Measurements from ENCODE around the gene MED22.
A peak's percentile ranks its signal among the peaks of the same experiment; 100 is the strongest.

The MED22 gene

DNA sequence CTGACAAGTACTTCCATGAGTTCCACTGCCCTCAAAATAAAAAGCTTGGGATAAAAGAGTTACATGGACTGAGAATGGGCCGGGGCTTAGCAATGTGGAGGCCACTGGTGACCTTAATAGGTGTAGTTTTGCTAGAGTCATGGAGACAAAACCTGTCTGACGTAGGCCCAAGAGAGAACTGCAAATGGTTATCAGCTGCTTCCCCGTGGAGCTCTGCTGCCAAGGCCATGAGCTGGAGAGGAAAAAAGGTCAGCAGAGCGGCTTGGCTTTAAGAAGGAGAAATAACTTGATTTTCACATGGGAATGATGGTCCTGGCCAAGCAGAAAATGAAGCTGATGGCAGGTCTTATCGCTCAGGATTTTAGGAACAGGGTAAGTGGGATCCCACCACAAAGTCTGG lies 8.3 kb downstream of the MED22 start:
- no peaks in the 10 kb centered on the region for H3K9me3 ChIP-seq (ENCODE audit: control insufficient read depth, insufficient read depth, low read depth, low read length)
- no peak overlapping the region for H3K27ac ChIP-seq (ENCODE audit: extremely low read depth, low read depth, low read length)
- peaks cover 2% of the 10 kb centered on the region; the same call in 1 of the 2 replicates for H3K4me1 ChIP-seq (ENCODE audit: control insufficient read depth, insufficient read depth, low read length)
- TF ChIP-seq, protein P1, sequence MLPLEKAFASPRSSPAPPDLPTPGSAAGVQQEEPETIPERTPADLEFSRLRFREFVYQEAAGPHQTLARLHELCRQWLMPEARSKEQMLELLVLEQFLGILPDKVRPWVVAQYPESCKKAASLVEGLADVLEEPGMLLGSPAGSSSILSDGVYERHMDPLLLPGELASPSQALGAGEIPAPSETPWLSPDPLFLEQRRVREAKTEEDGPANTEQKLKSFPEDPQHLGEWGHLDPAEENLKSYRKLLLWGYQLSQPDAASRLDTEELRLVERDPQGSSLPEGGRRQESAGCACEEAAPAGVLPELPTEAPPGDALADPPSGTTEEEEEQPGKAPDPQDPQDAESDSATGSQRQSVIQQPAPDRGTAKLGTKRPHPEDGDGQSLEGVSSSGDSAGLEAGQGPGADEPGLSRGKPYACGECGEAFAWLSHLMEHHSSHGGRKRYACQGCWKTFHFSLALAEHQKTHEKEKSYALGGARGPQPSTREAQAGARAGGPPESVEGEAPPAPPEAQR (tag by site-specific recombination; IDR thresholded peaks at IDR 0.05), result no peak
- TF ChIP-seq, protein P2, sequence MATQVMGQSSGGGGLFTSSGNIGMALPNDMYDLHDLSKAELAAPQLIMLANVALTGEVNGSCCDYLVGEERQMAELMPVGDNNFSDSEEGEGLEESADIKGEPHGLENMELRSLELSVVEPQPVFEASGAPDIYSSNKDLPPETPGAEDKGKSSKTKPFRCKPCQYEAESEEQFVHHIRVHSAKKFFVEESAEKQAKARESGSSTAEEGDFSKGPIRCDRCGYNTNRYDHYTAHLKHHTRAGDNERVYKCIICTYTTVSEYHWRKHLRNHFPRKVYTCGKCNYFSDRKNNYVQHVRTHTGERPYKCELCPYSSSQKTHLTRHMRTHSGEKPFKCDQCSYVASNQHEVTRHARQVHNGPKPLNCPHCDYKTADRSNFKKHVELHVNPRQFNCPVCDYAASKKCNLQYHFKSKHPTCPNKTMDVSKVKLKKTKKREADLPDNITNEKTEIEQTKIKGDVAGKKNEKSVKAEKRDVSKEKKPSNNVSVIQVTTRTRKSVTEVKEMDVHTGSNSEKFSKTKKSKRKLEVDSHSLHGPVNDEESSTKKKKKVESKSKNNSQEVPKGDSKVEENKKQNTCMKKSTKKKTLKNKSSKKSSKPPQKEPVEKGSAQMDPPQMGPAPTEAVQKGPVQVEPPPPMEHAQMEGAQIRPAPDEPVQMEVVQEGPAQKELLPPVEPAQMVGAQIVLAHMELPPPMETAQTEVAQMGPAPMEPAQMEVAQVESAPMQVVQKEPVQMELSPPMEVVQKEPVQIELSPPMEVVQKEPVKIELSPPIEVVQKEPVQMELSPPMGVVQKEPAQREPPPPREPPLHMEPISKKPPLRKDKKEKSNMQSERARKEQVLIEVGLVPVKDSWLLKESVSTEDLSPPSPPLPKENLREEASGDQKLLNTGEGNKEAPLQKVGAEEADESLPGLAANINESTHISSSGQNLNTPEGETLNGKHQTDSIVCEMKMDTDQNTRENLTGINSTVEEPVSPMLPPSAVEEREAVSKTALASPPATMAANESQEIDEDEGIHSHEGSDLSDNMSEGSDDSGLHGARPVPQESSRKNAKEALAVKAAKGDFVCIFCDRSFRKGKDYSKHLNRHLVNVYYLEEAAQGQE (tag by site-specific recombination; IDR thresholded peaks at IDR 0.05), result no peak
- TF ChIP-seq SCRT1 (tag by site-specific recombination; IDR thresholded peaks at IDR 0.05; ENCODE audit: borderline replicate concordance) (no peak), ZNF777 (tag by site-specific recombination; IDR thresholded peaks at IDR 0.05; ENCODE audit: borderline replicate concordance) (no peak), ZNF391 (tag by site-specific recombination; IDR thresholded peaks at IDR 0.05; ENCODE audit: borderline replicate concordance, low read depth) (no peak), GLIS2 (tag by site-specific recombination; IDR thresholded peaks at IDR 0.05) (no peak), YY1 (tag by site-specific recombination; IDR thresholded peaks at IDR 0.05) (no peak), ZNF10 (tag by site-specific recombination; IDR thresholded peaks at IDR 0.05) (no peak), ZFP69B (tag by site-specific recombination; IDR thresholded peaks at IDR 0.05) (no peak), OSR2 (tag by site-specific recombination; IDR thresholded peaks at IDR 0.05) (no peak)
- TF ChIP-seq, protein P3, sequence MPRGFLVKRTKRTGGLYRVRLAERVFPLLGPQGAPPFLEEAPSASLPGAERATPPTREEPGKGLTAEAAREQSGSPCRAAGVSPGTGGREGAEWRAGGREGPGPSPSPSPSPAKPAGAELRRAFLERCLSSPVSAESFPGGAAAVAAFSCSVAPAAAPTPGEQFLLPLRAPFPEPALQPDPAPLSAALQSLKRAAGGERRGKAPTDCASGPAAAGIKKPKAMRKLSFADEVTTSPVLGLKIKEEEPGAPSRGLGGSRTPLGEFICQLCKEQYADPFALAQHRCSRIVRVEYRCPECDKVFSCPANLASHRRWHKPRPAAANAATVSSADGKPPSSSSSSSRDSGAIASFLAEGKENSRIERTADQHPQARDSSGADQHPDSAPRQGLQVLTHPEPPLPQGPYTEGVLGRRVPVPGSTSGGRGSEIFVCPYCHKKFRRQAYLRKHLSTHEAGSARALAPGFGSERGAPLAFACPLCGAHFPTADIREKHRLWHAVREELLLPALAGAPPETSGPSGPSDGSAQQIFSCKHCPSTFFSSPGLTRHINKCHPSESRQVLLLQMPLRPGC (tag by site-specific recombination; IDR thresholded peaks at IDR 0.05), result no peak
- TF ChIP-seq, protein P4, sequence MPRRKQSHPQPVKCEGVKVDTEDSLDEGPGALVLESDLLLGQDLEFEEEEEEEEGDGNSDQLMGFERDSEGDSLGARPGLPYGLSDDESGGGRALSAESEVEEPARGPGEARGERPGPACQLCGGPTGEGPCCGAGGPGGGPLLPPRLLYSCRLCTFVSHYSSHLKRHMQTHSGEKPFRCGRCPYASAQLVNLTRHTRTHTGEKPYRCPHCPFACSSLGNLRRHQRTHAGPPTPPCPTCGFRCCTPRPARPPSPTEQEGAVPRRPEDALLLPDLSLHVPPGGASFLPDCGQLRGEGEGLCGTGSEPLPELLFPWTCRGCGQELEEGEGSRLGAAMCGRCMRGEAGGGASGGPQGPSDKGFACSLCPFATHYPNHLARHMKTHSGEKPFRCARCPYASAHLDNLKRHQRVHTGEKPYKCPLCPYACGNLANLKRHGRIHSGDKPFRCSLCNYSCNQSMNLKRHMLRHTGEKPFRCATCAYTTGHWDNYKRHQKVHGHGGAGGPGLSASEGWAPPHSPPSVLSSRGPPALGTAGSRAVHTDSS (tag by site-specific recombination; IDR thresholded peaks at IDR 0.05), result no peak
- H3K4me3 ChIP-seq (ENCODE audit: low read depth, low read length), result no peak overlapping the region
- CTCF ChIA-PET, result interaction anchor here (0.6 to 1.7 kb wide), 6 partner anchors 10 to 160 kb away, joined by 3 to 6 read pairs (median 3); no protein-coding TSS in a partner anchor
- POLR2A ChIA-PET, result interaction anchor here (0.7 to 2.2 kb wide), 4 partner anchors 8 to 27 kb away, joined by 3 to 15 read pairs (median 4); partner anchors contain the start of genes MED22 and RPL7A
- H3K36me3 ChIP-seq (ENCODE audit: control insufficient read depth in 2 of 2, insufficient read depth in 1 of 2, low read length in 2 of 2), result peaks cover 0 to 61% of the 10 kb centered on the region in 2 experiments; a peak in 1 of 3 replicates

DNA sequence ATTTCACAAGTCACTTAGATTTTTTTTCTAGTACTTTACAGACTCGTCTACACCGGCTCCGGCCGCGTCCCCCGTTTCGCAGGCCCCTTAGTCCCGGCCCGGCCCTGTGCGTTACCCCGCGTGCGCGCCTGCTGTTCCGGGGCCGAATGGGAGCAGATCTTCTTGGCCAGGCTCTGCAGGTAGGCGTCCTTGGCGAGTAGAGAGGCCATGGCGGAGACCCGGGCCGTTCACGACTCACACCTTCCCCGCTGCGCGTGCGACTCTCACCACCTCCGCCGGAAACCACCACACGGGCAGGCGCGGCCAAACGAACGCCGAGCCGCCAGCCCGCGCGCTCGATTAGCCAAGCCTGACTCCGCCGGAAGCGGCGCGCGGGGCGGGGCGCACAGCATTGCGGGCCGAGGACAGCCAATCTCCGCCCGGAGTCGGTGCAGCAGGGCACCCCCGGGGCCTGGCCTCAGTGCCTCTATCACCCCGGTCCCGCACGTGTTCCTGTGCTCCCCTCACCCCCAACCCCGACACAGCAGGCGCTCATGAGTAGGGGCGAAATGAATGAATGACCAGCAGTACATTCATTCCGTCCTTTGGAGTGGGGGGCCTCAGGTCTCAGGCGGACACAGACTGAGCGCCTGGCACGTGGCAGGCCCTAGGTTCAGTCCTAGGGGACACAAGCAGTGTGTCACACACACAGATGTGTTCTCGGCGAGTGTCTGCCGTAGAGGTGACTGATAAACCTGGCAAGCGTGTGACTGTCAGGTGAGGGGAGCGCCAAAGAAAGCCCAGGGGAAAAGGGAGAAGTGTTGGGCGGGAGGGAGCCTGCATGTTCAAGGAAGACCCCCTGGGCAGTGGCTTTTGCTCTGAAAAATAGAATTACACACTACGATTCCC lies 11.8 kb downstream of the MED22 start, which contains the start of gene SURF6:
Gene SURF6, minus strand, starts transcription at position 265 of the 888 bp plus-strand sequence. Its CDS starts 56 bp downstream, at position 209.
- peaks cover 0 to 61% of the 10 kb centered on the region in 2 experiments; a peak in 1 of 3 replicates for H3K36me3 ChIP-seq (ENCODE audit: control insufficient read depth in 2 of 2, insufficient read depth in 1 of 2, low read length in 2 of 2)
- ChIA-PET POLR2A (interaction anchor here (0.7 to 2.3 kb wide), 6 partner anchors 11 to 159 kb away, joined by 3 to 18 read pairs (median 6); partner anchors contain the start of genes MED22, RPL7A, STKLD1 and SURF4), CTCF (interaction anchor here (0.6 to 8.9 kb wide), 4 partner anchors 86 to 192 kb away, joined by 3 to 159 read pairs (median 4); partner anchors contain the start of gene ADAMTS13)
- peak within 1 kb of the TSS; percentile 71 for H3K27ac ChIP-seq (ENCODE audit: extremely low read depth, low read depth, low read length)
- peaks cover 4% of the 10 kb centered on the region; the same call in 1 of the 2 replicates for H3K4me1 ChIP-seq (ENCODE audit: control insufficient read depth, insufficient read depth, low read length)
- peak within 1 kb of the TSS; percentile 74 for H3K4me3 ChIP-seq (ENCODE audit: low read depth, low read length)
- no peaks in the 10 kb centered on the region for H3K9me3 ChIP-seq (ENCODE audit: control insufficient read depth, insufficient read depth, low read depth, low read length)
- TF ChIP-seq GLIS1 (tag by site-specific recombination; IDR thresholded peaks at IDR 0.05), result peak; percentile 83
- no peak for TF ChIP-seq HOXC10 (CRISPR knock-in tag; IDR thresholded peaks at IDR 0.05)
- peak; percentile 41; the same call in 1 of the 2 replicates for TF ChIP-seq ZSCAN23 (tag by site-specific recombination; IDR thresholded peaks at IDR 0.05)
- no peak for TF ChIP-seq ZNF707 (tag by site-specific recombination; IDR thresholded peaks at IDR 0.05)
- TF ChIP-seq ZNF600 (tag by site-specific recombination; IDR thresholded peaks at IDR 0.05), result no peak
- TF ChIP-seq ZNF211 (tag by site-specific recombination; IDR thresholded peaks at IDR 0.05; ENCODE audit: low read depth), result no peak
- no peak for TF ChIP-seq ZNF514 (tag by site-specific recombination; IDR thresholded peaks at IDR 0.05)
- no peak for TF ChIP-seq ZNF777 (tag by site-specific recombination; IDR thresholded peaks at IDR 0.05; ENCODE audit: borderline replicate concordance)
- TF ChIP-seq, protein P5, sequence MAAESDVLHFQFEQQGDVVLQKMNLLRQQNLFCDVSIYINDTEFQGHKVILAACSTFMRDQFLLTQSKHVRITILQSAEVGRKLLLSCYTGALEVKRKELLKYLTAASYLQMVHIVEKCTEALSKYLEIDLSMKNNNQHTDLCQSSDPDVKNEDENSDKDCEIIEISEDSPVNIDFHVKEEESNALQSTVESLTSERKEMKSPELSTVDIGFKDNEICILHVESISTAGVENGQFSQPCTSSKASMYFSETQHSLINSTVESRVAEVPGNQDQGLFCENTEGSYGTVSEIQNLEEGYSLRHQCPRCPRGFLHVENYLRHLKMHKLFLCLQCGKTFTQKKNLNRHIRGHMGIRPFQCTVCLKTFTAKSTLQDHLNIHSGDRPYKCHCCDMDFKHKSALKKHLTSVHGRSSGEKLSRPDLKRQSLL (tag by site-specific recombination; IDR thresholded peaks at IDR 0.05), result peak; percentile 89
- TF ChIP-seq HOXA7 (CRISPR knock-in tag; IDR thresholded peaks at IDR 0.05; ENCODE audit: borderline replicate concordance), result no peak
- TF ChIP-seq ZSCAN16 (tag by site-specific recombination; IDR thresholded peaks at IDR 0.05), result no peak
- TF ChIP-seq MEIS1 (CRISPR knock-in tag; IDR thresholded peaks at IDR 0.05; ENCODE audit: borderline replicate concordance), result no peak
- TF ChIP-seq SP3 (tag by site-specific recombination; IDR thresholded peaks at IDR 0.05), result peak; percentile 92
- peak; percentile 11; the same call in 1 of the 2 replicates for TF ChIP-seq ZNF10 (tag by site-specific recombination; IDR thresholded peaks at IDR 0.05)

All from HEK293 (cell line).